ENCODE data around the gene CREG1. TPM values are rescaled to one million over a fixed set of nuclear protein-coding genes. Genes with fewer than 3 reads are reported as not detected.

The CREG1 gene
- total and polyA plus RNA-seq, 3 experiments from 2014 or later: 14.6 to 19.5 (median 15.3) TPM

GRCh38 chr1:167491586-167492461 lies 61.7 kb downstream of the CREG1 start:
- Histone ChIP-seq H3K4me3 (ENCODE audit: low read length) (peak overlapping the region; percentile 23), H3K9me3 (ENCODE audit: low read length) (no peaks in the 10 kb centered on the region), H3K27me3 (ENCODE audit: insufficient read depth, low read length, poor library complexity, severe bottlenecking) (no peaks in the 10 kb centered on the region), H3K27ac (ENCODE audit: low read depth, low read length) (no peak overlapping the region), H3K4me1 (ENCODE audit: insufficient read depth, low read length) (peaks cover 98% of the 10 kb centered on the region), H3K36me3 (ENCODE audit: insufficient read depth, low read length) (peaks cover 18% of the 10 kb centered on the region)
- DNase-seq: peak in 1 of 5 donors; percentile 37
- ChIA-PET POLR2A (interaction anchor here (0.7 to 2.9 kb wide), 4 partner anchors 25 to 74 kb away, joined by 8 to 17 read pairs (median 12); partner anchors contain the start of gene CD247), CTCF (interaction anchor here (1.0 to 2.9 kb wide), 4 partner anchors 11 to 42 kb away, joined by 3 to 12 read pairs (median 4); partner anchors contain the start of gene CD247)
- Mint-ChIP-seq H3K27me3 (no peaks in the 10 kb centered on the region), H3K9me3 (no peaks in the 10 kb centered on the region), H3K4me1 (peaks cover 91 to 100% (median 99%) of the 10 kb centered on the region in 3 donors), H3K36me3 (peaks cover 0 to 73% (median 9%) of the 10 kb centered on the region in 3 donors), H3K27ac (peak overlapping the region; percentile 82 to 97 (median 94)), H3K4me3 (peak overlapping the region; percentile 60 to 89 (median 70))

Other genes starting within 250 kb of the CREG1 start
- 100 to 1,000 TPM; 130 to 133 TPM for gene CD247, start 35.2 kb downstream of the CREG1 start, total RNA-seq
- 395 TPM for gene CD247, start 35.2 kb downstream of the CREG1 start, polyA plus RNA-seq
- gene RCSD1, start 76.5 kb upstream of the CREG1 start, total RNA-seq: 10 to 100 TPM; 45.9 to 47.9 TPM
- 171 TPM for gene RCSD1, start 76.5 kb upstream of the CREG1 start, polyA plus RNA-seq
- gene MPZL1, start 168.2 kb upstream of the CREG1 start, total RNA-seq: 10 to 100 TPM; 15.6 to 17.9 TPM
- gene MPZL1, start 168.2 kb upstream of the CREG1 start, polyA plus RNA-seq: 8.2 TPM